ENCODE measurements around the gene NXN.

DNA sequence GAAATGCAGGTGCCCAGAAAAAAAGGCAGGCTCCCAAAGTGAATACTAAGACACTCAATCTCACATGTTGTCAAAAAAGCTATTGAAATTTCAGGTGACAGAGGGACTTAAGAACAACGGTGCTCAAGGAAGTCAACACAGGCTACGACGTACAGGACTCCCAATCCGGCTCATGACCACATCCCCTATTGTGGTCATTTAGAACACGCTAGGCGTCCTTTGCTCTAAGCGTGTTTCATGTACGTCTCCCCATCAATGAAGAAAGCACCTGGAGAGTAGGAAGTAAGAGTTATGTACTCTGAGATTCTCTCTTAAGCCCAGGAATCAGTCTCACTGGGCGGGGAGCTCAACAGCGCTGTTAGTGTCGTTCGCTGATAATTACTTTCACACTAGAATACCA lies 103.3 kb downstream of the NXN start:
- TF ChIP-seq, protein P1, sequence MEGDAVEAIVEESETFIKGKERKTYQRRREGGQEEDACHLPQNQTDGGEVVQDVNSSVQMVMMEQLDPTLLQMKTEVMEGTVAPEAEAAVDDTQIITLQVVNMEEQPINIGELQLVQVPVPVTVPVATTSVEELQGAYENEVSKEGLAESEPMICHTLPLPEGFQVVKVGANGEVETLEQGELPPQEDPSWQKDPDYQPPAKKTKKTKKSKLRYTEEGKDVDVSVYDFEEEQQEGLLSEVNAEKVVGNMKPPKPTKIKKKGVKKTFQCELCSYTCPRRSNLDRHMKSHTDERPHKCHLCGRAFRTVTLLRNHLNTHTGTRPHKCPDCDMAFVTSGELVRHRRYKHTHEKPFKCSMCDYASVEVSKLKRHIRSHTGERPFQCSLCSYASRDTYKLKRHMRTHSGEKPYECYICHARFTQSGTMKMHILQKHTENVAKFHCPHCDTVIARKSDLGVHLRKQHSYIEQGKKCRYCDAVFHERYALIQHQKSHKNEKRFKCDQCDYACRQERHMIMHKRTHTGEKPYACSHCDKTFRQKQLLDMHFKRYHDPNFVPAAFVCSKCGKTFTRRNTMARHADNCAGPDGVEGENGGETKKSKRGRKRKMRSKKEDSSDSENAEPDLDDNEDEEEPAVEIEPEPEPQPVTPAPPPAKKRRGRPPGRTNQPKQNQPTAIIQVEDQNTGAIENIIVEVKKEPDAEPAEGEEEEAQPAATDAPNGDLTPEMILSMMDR (IDR thresholded peaks at IDR 0.05; ENCODE audit: poor library complexity, severe bottlenecking) = no peak
- TF ChIP-seq, protein P2, sequence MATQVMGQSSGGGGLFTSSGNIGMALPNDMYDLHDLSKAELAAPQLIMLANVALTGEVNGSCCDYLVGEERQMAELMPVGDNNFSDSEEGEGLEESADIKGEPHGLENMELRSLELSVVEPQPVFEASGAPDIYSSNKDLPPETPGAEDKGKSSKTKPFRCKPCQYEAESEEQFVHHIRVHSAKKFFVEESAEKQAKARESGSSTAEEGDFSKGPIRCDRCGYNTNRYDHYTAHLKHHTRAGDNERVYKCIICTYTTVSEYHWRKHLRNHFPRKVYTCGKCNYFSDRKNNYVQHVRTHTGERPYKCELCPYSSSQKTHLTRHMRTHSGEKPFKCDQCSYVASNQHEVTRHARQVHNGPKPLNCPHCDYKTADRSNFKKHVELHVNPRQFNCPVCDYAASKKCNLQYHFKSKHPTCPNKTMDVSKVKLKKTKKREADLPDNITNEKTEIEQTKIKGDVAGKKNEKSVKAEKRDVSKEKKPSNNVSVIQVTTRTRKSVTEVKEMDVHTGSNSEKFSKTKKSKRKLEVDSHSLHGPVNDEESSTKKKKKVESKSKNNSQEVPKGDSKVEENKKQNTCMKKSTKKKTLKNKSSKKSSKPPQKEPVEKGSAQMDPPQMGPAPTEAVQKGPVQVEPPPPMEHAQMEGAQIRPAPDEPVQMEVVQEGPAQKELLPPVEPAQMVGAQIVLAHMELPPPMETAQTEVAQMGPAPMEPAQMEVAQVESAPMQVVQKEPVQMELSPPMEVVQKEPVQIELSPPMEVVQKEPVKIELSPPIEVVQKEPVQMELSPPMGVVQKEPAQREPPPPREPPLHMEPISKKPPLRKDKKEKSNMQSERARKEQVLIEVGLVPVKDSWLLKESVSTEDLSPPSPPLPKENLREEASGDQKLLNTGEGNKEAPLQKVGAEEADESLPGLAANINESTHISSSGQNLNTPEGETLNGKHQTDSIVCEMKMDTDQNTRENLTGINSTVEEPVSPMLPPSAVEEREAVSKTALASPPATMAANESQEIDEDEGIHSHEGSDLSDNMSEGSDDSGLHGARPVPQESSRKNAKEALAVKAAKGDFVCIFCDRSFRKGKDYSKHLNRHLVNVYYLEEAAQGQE (IDR thresholded peaks at IDR 0.05; ENCODE audit: borderline replicate concordance) = no peak
